H9 (cell line): ENCODE measurements around the gene ABCA13. TPM values are rescaled to one million over a fixed set of nuclear protein-coding genes. Genes with fewer than 3 reads are reported as not detected.

ENCODE experiments used
- DNase-seq: peaks from one replicate; pipeline ENCODE4 v3.0.0-alpha.2; 2017
- H2AFZ ChIP-seq: one replicate; pipeline ENCODE4 v1.6.1; 2013; ENCODE audit warnings: mild to moderate bottlenecking, low read length, control low read depth, moderate library complexity
- H2AK5ac ChIP-seq: 2 replicates; pipeline ENCODE4 v1.6.1; 2013; ENCODE audit warnings: low read length, control low read depth, mixed read lengths; ENCODE audit not compliant: insufficient read length
- H2BK120ac ChIP-seq: one replicate; pipeline ENCODE4 v1.6.1; 2013; ENCODE audit warnings: low read depth, mild to moderate bottlenecking, low read length, control low read depth, inconsistent platforms; ENCODE audit not compliant: poor library complexity, severe bottlenecking
- H2BK12ac ChIP-seq: 2 replicates; pipeline ENCODE4 v1.6.1; 2013; ENCODE audit warnings: low read length, control low read depth, mixed read lengths, low read depth; ENCODE audit not compliant: insufficient read length
- H2BK15ac ChIP-seq: 2 replicates; pipeline ENCODE4 v1.6.1; 2013; ENCODE audit warnings: low read depth, low read length, control low read depth
- H2BK20ac ChIP-seq: one replicate; pipeline ENCODE4 v1.6.1; 2013; ENCODE audit warnings: low read depth, mild to moderate bottlenecking, low read length, control low read depth, inconsistent platforms; ENCODE audit not compliant: poor library complexity, severe bottlenecking
- H2BK5ac ChIP-seq: 2 replicates; pipeline ENCODE4 v1.6.1; 2013; ENCODE audit warnings: low read length, control low read depth, mixed read lengths; ENCODE audit not compliant: insufficient read length
- H3K14ac ChIP-seq: 2 replicates; pipeline ENCODE4 v1.6.1; 2013; ENCODE audit warnings: low read length, control low read depth; ENCODE audit not compliant: insufficient read depth
- H3K18ac ChIP-seq: 2 replicates; pipeline ENCODE4 v1.6.1; 2013; ENCODE audit warnings: low read depth, mild to moderate bottlenecking, mixed read lengths, low read length, control low read depth; ENCODE audit not compliant: insufficient read length
- H3K23ac ChIP-seq: 2 replicates; pipeline ENCODE4 v1.6.1; 2013; ENCODE audit warnings: low read length, control low read depth, mixed read lengths, low read depth; ENCODE audit not compliant: insufficient read length
- H3K23me2 ChIP-seq: 2 replicates; pipeline ENCODE4 v1.6.1; 2013; ENCODE audit warnings: low read depth, mild to moderate bottlenecking, mixed read lengths, low read length, control low read depth; ENCODE audit not compliant: insufficient read length, poor library complexity, severe bottlenecking
- H3K27ac ChIP-seq: 2 replicates; pipeline ENCODE4 v1.5.1; 2013; ENCODE audit warnings: low read length, control low read depth, mixed read lengths, low read depth; ENCODE audit not compliant: insufficient read length
- H3K27me3 ChIP-seq: 2 replicates; pipeline ENCODE4 v1.6.1; 2013; ENCODE audit warnings: low read length, control low read depth, inconsistent platforms; ENCODE audit not compliant: insufficient read depth
- H3K4ac ChIP-seq: 2 replicates; pipeline ENCODE4 v1.6.1; 2013; ENCODE audit warnings: low read depth, mild to moderate bottlenecking, control low read depth, inconsistent platforms, low read length, moderate library complexity
- H3K4me1 ChIP-seq: 2 replicates; pipeline ENCODE4 v1.6.1; 2013; ENCODE audit warnings: low read length, control low read depth, inconsistent platforms; ENCODE audit not compliant: insufficient read depth
- H3K4me2 ChIP-seq: 2 replicates; pipeline ENCODE4 v1.6.1; 2013; ENCODE audit warnings: low read length, control low read depth, mixed read lengths; ENCODE audit not compliant: insufficient read length, insufficient read depth
- H3K56ac ChIP-seq: 2 replicates; pipeline ENCODE4 v1.6.1; 2013; ENCODE audit warnings: low read depth, mild to moderate bottlenecking, mixed read lengths, low read length, control low read depth; ENCODE audit not compliant: insufficient read length
- H3K79me1 ChIP-seq: 2 replicates; pipeline ENCODE4 v1.6.1; 2013; ENCODE audit warnings: low read depth, mild to moderate bottlenecking, moderate library complexity, low read length, control low read depth, inconsistent platforms; ENCODE audit not compliant: insufficient read depth, poor library complexity, severe bottlenecking
- H3K79me2 ChIP-seq: 2 replicates; pipeline ENCODE4 v1.6.1; 2013; ENCODE audit warnings: low read length, control low read depth, inconsistent platforms; ENCODE audit not compliant: insufficient read depth
- H3K9ac ChIP-seq: 2 replicates; pipeline ENCODE4 v1.6.1; 2013; ENCODE audit warnings: low read length, control low read depth, mixed read lengths; ENCODE audit not compliant: insufficient read length; ENCODE audit errors: extremely low read depth
- H3K9me3 ChIP-seq: one replicate; pipeline ENCODE4 v1.6.1; 2013; ENCODE audit warnings: low read depth, low read length, inconsistent platforms; ENCODE audit not compliant: control insufficient read depth
- H3T11ph ChIP-seq: one replicate; pipeline ENCODE4 v1.6.1; 2013; ENCODE audit warnings: mild to moderate bottlenecking, low read length, control low read depth, inconsistent platforms
- H4K20me1 ChIP-seq: one replicate; pipeline ENCODE4 v1.6.1; 2013; ENCODE audit not compliant: control insufficient read depth, insufficient read length, insufficient read depth
- H4K5ac ChIP-seq: 2 replicates; pipeline ENCODE4 v1.6.1; 2013; ENCODE audit warnings: low read depth, mild to moderate bottlenecking, mixed read lengths, low read length, control low read depth; ENCODE audit not compliant: insufficient read length
- H4K8ac ChIP-seq: replicated peaks from 2 replicates; pipeline ENCODE4 v1.6.1; 2013; ENCODE audit warnings: low read length, control low read depth, mixed read lengths, low read depth; ENCODE audit not compliant: insufficient read length
- H4K91ac ChIP-seq: 2 replicates; pipeline ENCODE4 v1.6.1; 2013; ENCODE audit warnings: low read depth, mild to moderate bottlenecking, moderate library complexity, mixed read lengths, low read length, control low read depth; ENCODE audit not compliant: insufficient read length
- H3K27ac Mint-ChIP-seq, 3 experiments: 2 replicates in 2 of 3; 3 replicates in 1 of 3; pipeline ENCODE4 v1.8.0; 2020 to 2021; ENCODE audit warnings: mixed read lengths in 3 of 3, mild to moderate bottlenecking in 1 of 3, moderate library complexity in 1 of 3
- H3K27me3 Mint-ChIP-seq: 2 replicates; pipeline ENCODE4 v1.8.0; 2021; ENCODE audit warnings: low read depth, mild to moderate bottlenecking, moderate library complexity, mixed read lengths
- H3K36me3 Mint-ChIP-seq, 3 experiments: 2 replicates in 2 of 3; 3 replicates in 1 of 3; pipeline ENCODE4 v1.8.0; 2020 to 2021; ENCODE audit warnings: low read depth in 3 of 3, mixed read lengths in 3 of 3; ENCODE audit not compliant: insufficient read depth in 1 of 3
- H3K4me1 Mint-ChIP-seq, 2 experiments: 2 replicates each; pipeline ENCODE4 v1.8.0; 2020; ENCODE audit warnings: mixed read lengths in 2 of 2
- H3K4me3 Mint-ChIP-seq, 2 experiments: 2 replicates in 1 of 2; 3 replicates in 1 of 2; pipeline ENCODE4 v1.8.0; 2020 to 2021; ENCODE audit warnings: mild to moderate bottlenecking in 2 of 2, mixed read lengths in 2 of 2, moderate library complexity in 1 of 2
- H3K9me3 Mint-ChIP-seq, 2 experiments: 2 replicates in 1 of 2; 3 replicates in 1 of 2; pipeline ENCODE4 v1.8.0; 2020; ENCODE audit warnings: mild to moderate bottlenecking in 2 of 2, mixed read lengths in 2 of 2, moderate library complexity in 1 of 2
- WGBS: extraction: QIAGEN DNeasy Blood & Tissue Kit; methylation state at CpG from one replicate; pipeline ENCODE4 v1.1.7; 2013; ENCODE audit warnings: missing lambda C conversion rate, low lambda C conversion rate, mixed read lengths; ENCODE audit not compliant: insufficient read length; ENCODE audit errors: extremely low coverage; 5-methylcytosine and 5-hydroxymethylcytosine counted together
- total RNA-seq: library from RNA; stranded (reverse); gene quantifications from 2 replicates; pipeline ENCODE4 v1.2.1, GENCODE V29; 2021
- TF ChIP-seq, protein P1 (sequence below): fragments of 200-600 bp; sonication (generic); conservative IDR thresholded peaks from 3 replicates; pipeline ENCODE4 v1.8.0; 2021; ENCODE audit warnings: antibody characterized with exemption, mild to moderate bottlenecking

The ABCA13 gene
- total RNA-seq, 1 experiment from 2014 or later, result 0.11 TPM

DNA sequence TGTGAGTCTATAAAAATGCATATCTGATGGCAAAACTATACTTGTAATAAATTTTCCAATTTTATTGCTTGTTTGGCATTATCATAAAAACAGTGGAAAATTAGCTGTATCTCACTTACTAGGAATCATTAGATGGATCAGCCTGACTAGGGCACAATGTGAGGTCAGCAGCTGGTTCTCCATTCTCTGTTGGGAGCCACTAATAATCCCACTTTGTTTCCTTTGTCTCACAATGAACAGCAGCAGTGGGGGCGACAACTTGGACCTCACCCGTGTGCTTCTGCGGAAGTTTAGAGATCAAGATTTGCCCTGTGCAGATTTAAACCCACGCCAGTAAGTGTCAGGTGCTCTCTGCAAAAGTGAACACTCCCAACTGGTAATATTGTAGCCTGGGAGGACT lies 295.5 kb downstream of the ABCA13 start:
- Histone ChIP-seq H3K23ac (no peak overlapping the region), H4K5ac (no peak overlapping the region), H3K23me2 (no peaks in the 10 kb centered on the region), H4K91ac (no peak overlapping the region), H4K20me1 (no peaks in the 10 kb centered on the region), H3K79me2 (no peaks in the 10 kb centered on the region), H2BK15ac (no peak overlapping the region), H2AFZ (no peak overlapping the region), H3K27me3 (no peaks in the 10 kb centered on the region), H3K9me3 (no peaks in the 10 kb centered on the region), H3K4me2 (no peak overlapping the region), H2BK12ac (no peak overlapping the region), H3K4me1 (no peaks in the 10 kb centered on the region), H3K56ac (no peak overlapping the region), H3K4ac (no peak overlapping the region), H3K18ac (no peak overlapping the region), H2BK5ac (no peak overlapping the region), H3K27ac (no peak overlapping the region), H3T11ph (no peak overlapping the region), H2BK120ac (no peak overlapping the region), H4K8ac (no peak overlapping the region), H3K79me1 (no peaks in the 10 kb centered on the region), H3K9ac (no peak overlapping the region), H2AK5ac (no peak overlapping the region), H3K14ac (no peak overlapping the region), H2BK20ac (no peak overlapping the region)
- WGBS, result no CpG with 5 or more reads among the region's 4 CpGs
- no peak for DNase-seq
- no peak overlapping the region for H3K27ac Mint-ChIP-seq
- H3K27me3 Mint-ChIP-seq, result no peaks in the 10 kb centered on the region; the same call in 1 of the 2 replicates
- no peak overlapping the region for H3K4me3 Mint-ChIP-seq
- H3K9me3 Mint-ChIP-seq, result peaks cover 3 to 4% of the 10 kb centered on the region in 2 experiments; a peak in 2 of 5 replicates
- peaks cover 19 to 20% of the 10 kb centered on the region in 2 experiments for H3K4me1 Mint-ChIP-seq
- TF ChIP-seq, protein P1, sequence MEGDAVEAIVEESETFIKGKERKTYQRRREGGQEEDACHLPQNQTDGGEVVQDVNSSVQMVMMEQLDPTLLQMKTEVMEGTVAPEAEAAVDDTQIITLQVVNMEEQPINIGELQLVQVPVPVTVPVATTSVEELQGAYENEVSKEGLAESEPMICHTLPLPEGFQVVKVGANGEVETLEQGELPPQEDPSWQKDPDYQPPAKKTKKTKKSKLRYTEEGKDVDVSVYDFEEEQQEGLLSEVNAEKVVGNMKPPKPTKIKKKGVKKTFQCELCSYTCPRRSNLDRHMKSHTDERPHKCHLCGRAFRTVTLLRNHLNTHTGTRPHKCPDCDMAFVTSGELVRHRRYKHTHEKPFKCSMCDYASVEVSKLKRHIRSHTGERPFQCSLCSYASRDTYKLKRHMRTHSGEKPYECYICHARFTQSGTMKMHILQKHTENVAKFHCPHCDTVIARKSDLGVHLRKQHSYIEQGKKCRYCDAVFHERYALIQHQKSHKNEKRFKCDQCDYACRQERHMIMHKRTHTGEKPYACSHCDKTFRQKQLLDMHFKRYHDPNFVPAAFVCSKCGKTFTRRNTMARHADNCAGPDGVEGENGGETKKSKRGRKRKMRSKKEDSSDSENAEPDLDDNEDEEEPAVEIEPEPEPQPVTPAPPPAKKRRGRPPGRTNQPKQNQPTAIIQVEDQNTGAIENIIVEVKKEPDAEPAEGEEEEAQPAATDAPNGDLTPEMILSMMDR, result no peak
- no peaks in the 10 kb centered on the region; a peak in 1 of 7 replicates for H3K36me3 Mint-ChIP-seq
